22Rv1 (cell line): Measurements from ENCODE around the gene CCR5.

ENCODE experiments used
- ZFX ChIP-seq: fragments of 450-650 bp; IDR thresholded peaks from 2 replicates; pipeline ENCODE4 v1.6.1; 2017; ENCODE audit warnings: antibody characterized with exemption, borderline replicate concordance
- TF ChIP-seq, protein P1 (sequence below): fragments of 450-650 bp; IDR thresholded peaks from 2 replicates; pipeline ENCODE4 v1.5.1; 2017; ENCODE audit warnings: mild to moderate bottlenecking

DNA sequence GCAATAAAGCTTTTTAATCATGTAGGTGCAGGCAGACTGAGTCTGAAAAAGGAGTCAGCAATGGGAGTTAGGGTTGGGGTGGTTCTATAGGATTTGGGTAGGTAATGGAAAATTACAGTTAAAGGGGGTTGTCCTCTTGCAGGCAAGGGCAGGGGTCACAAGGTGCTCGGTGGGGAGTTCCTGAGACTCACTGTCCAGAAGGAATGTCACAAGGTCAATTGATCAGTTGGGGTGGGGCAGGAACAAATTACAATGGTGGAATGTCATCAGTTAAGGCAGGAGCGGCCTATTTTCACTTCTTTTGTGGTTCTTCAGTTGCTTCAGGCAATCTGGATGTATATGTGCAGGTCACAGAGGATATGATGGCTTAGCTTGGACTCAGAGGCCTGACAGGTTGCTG lies 22.3 kb downstream of the CCR5 start:
- TF ChIP-seq, protein P1, sequence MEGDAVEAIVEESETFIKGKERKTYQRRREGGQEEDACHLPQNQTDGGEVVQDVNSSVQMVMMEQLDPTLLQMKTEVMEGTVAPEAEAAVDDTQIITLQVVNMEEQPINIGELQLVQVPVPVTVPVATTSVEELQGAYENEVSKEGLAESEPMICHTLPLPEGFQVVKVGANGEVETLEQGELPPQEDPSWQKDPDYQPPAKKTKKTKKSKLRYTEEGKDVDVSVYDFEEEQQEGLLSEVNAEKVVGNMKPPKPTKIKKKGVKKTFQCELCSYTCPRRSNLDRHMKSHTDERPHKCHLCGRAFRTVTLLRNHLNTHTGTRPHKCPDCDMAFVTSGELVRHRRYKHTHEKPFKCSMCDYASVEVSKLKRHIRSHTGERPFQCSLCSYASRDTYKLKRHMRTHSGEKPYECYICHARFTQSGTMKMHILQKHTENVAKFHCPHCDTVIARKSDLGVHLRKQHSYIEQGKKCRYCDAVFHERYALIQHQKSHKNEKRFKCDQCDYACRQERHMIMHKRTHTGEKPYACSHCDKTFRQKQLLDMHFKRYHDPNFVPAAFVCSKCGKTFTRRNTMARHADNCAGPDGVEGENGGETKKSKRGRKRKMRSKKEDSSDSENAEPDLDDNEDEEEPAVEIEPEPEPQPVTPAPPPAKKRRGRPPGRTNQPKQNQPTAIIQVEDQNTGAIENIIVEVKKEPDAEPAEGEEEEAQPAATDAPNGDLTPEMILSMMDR: no peak
- TF ChIP-seq ZFX: no peak
